Bone marrow (tissue), 2 donors: ENCODE data around the gene PAH.

Experiments used
- DNase-seq, 2 donors: peaks; one replicate each; lab custom pipeline; 2025; lab: John Stamatoyannopoulos, UW

Gene PAH

GRCh38 chr12:102950107-102950949, 33.3 kb upstream of the PAH start:
- no peak for DNase-seq

GRCh38 chr12:102948941-102949352, 31.9 kb upstream of the PAH start:
- DNase-seq: no peak

GRCh38 chr12:102946042-102946441, 29.0 kb upstream of the PAH start:
- no peak for DNase-seq

GRCh38 chr12:102939670-102940222, 22.7 kb upstream of the PAH start:
- no peak for DNase-seq

GRCh38 chr12:102939059-102939458, 22.0 kb upstream of the PAH start:
- no peak for DNase-seq

GRCh38 chr12:102933168-102933567, 16.1 kb upstream of the PAH start:
- no peak for DNase-seq

GRCh38 chr12:102927220-102927619, 10.2 kb upstream of the PAH start:
- no peak for DNase-seq

- no peak for DNase-seq
These were observed 4.2 kb upstream of the PAH start for GRCh38 chr12:102921240-102921639.

- DNase-seq: no peak
These were observed 3.2 kb upstream of the PAH start for GRCh38 chr12:102920271-102920670.

GRCh38 chr12:102918840-102919239, 1.8 kb upstream of the PAH start:
- no peak for DNase-seq

- no peak for DNase-seq
These were observed 605 bp downstream of the PAH start for GRCh38 chr12:102916252-102917025.

GRCh38 chr12:102913453-102914226, 3.4 kb downstream of the PAH start:
- DNase-seq: no peak

- DNase-seq: no peak
These were observed 4.8 kb downstream of the PAH start for GRCh38 chr12:102912258-102912657.

GRCh38 chr12:102911320-102911719, 5.7 kb downstream of the PAH start:
- DNase-seq: no peak

- DNase-seq: no peak
These were observed 6.3 kb downstream of the PAH start for GRCh38 chr12:102910792-102911191.

- no peak for DNase-seq
These were observed 6.9 kb downstream of the PAH start for GRCh38 chr12:102910137-102910536.

- DNase-seq: no peak
These were observed 9.1 kb downstream of the PAH start for GRCh38 chr12:102907918-102908317.

- DNase-seq: no peak
These were observed 11.8 kb downstream of the PAH start for GRCh38 chr12:102905229-102905628.

GRCh38 chr12:102903337-102904007, 13.6 kb downstream of the PAH start:
- DNase-seq: no peak

- DNase-seq: no peak
These were observed 15.0 kb downstream of the PAH start for GRCh38 chr12:102902093-102902492.

GRCh38 chr12:102900389-102900788, 16.7 kb downstream of the PAH start:
- no peak for DNase-seq

- DNase-seq: no peak
These were observed 21.0 kb downstream of the PAH start for GRCh38 chr12:102896067-102896466.
